Measurements from ENCODE around the gene DNM1L. TPM values are rescaled to one million over a fixed set of nuclear protein-coding genes. Genes with fewer than 3 reads are reported as not detected.

DNM1L gene
- total RNA-seq, 1 donor from 2014 or later: 59.6 TPM

- no peak overlapping the region for H3K27ac ChIP-seq (replicated peaks)
- intact Hi-C loops (cut with micrococcal nuclease): loop anchor here (10.0 kb wide), 1 partner anchor 135 kb away; no protein-coding TSS in a partner anchor
- H3K9me3 ChIP-seq (replicated peaks): no peaks in the 10 kb centered on the region
- H3K4me1 ChIP-seq: no peaks in the 10 kb centered on the region
- no peak for DNase-seq
- no peak for TF ChIP-seq CTCF (IDR thresholded peaks at IDR 0.05; ENCODE audit: borderline replicate concordance)
- H3K4me3 ChIP-seq: no peak overlapping the region
- no peaks in the 10 kb centered on the region for H3K36me3 ChIP-seq
- H3K27me3 ChIP-seq (ENCODE audit: low read depth): no peaks in the 10 kb centered on the region
Observed at GRCh38 chr12:32780071-32780470, 101.0 kb downstream of the DNM1L start.

GRCh38 chr12:32783029-32783428 is 103.9 kb downstream of the DNM1L start:
- H3K27me3 ChIP-seq (ENCODE audit: low read depth): no peaks in the 10 kb centered on the region
- no peak overlapping the region for H3K4me3 ChIP-seq
- no peak overlapping the region for H3K27ac ChIP-seq (replicated peaks)
- H3K4me1 ChIP-seq: no peaks in the 10 kb centered on the region
- no peak for TF ChIP-seq CTCF (IDR thresholded peaks at IDR 0.05; ENCODE audit: borderline replicate concordance)
- intact Hi-C loops (cut with micrococcal nuclease): loop anchor here (10.0 kb wide), 1 partner anchor 132 kb away; no protein-coding TSS in a partner anchor
- H3K9me3 ChIP-seq (replicated peaks): no peaks in the 10 kb centered on the region
- no peak for DNase-seq
- H3K36me3 ChIP-seq: no peaks in the 10 kb centered on the region

DNA sequence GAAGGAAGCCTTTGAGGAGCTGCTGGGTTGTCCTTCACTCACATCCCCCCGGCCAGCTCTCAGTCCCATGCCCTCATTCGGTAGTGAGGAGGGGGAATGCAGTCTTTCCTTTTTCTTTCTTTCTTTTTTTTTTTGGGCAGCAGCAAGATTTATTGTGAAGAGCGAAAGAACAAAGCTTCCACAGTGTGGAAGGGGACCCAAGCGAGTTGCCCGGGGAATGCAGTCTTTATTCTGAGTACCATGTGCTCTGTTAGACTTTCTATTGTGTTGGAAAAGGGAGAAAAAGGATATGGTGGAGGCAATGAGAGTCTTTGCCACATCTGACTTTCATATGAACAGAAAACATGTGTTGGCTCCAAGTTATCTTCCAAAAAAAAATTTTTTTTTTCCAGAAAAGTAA is 106.5 kb downstream of the DNM1L start:
- H3K4me3 ChIP-seq: no peak overlapping the region
- H3K4me1 ChIP-seq: no peaks in the 10 kb centered on the region
- TF ChIP-seq CTCF (IDR thresholded peaks at IDR 0.05; ENCODE audit: borderline replicate concordance): no peak
- no peaks in the 10 kb centered on the region for H3K9me3 ChIP-seq (replicated peaks)
- no peak overlapping the region for H3K27ac ChIP-seq (replicated peaks)
- no peak for DNase-seq
- peaks cover 3% of the 10 kb centered on the region for H3K36me3 ChIP-seq
- intact Hi-C loops (cut with micrococcal nuclease): loop anchor here (10.0 kb wide), 1 partner anchor 129 kb away; no protein-coding TSS in a partner anchor
- no peaks in the 10 kb centered on the region for H3K27me3 ChIP-seq (ENCODE audit: low read depth)

GRCh38 chr12:32788405-32788804 is 109.3 kb downstream of the DNM1L start:
- intact Hi-C loops (cut with micrococcal nuclease): loop anchor here (10.0 kb wide), 1 partner anchor 126 kb away; no protein-coding TSS in a partner anchor
- TF ChIP-seq CTCF (IDR thresholded peaks at IDR 0.05; ENCODE audit: borderline replicate concordance): no peak

DNA sequence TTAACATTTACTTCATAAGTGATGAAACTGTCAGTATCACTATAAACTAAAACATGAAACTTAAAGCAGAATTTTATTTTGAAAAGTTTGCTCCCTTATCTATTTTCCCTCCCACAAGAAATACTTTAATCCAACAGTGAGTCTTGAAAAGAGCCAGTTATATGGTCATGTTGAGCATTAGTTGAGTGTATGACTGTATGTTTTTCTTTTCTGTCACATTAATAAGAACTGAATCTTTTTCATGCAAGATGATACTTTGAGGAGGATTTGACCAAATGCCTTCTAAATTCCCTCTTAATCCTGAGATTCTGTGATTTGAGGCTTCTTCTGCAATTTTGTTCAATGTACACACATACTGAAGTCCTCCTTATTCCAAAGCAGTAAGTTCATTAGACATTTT is 110.3 kb downstream of the DNM1L start:
- Histone ChIP-seq H3K9me3 (replicated peaks) (no peaks in the 10 kb centered on the region), H3K36me3 (peaks cover 19% of the 10 kb centered on the region), H3K27ac (replicated peaks) (no peak overlapping the region), H3K4me1 (peaks cover 2% of the 10 kb centered on the region), H3K27me3 (ENCODE audit: low read depth) (no peaks in the 10 kb centered on the region), H3K4me3 (no peak overlapping the region)
- intact Hi-C loops (cut with micrococcal nuclease): loop anchor here (10.0 kb wide), 1 partner anchor 125 kb away; no protein-coding TSS in a partner anchor
- no peak for DNase-seq
- TF ChIP-seq CTCF (IDR thresholded peaks at IDR 0.05; ENCODE audit: borderline replicate concordance): no peak

More at GRCh38 chr12:32788405-32788804, 109.3 kb downstream of the DNM1L start:
- H3K4me3 ChIP-seq: no peak overlapping the region
- no peaks in the 10 kb centered on the region for H3K4me1 ChIP-seq
- H3K36me3 ChIP-seq: peaks cover 19% of the 10 kb centered on the region
- no peak overlapping the region for H3K27ac ChIP-seq (replicated peaks)
- DNase-seq: no peak
- no peaks in the 10 kb centered on the region for H3K27me3 ChIP-seq (ENCODE audit: low read depth)
- H3K9me3 ChIP-seq (replicated peaks): no peaks in the 10 kb centered on the region
